DMS114 treated with DMSO at 0.1 percent for 48 hours (cell line): ENCODE results near the gene KIT.

Source experiments
- DNase-seq: peaks from one replicate; lab custom pipeline; 2025; ENCODE audit not compliant: unreplicated experiment; lab: John Stamatoyannopoulos, UW

Gene KIT

GRCh38 chr4:54660591-54660990, 2.8 kb downstream of the KIT start:
- DNase-seq: no peak

- no peak for DNase-seq
These were observed 3.4 kb downstream of the KIT start for GRCh38 chr4:54661169-54661568.

- DNase-seq: no peak
These were observed 3.9 kb downstream of the KIT start for GRCh38 chr4:54661686-54662085.

GRCh38 chr4:54662123-54662522, 4.4 kb downstream of the KIT start:
- DNase-seq: no peak

DNA sequence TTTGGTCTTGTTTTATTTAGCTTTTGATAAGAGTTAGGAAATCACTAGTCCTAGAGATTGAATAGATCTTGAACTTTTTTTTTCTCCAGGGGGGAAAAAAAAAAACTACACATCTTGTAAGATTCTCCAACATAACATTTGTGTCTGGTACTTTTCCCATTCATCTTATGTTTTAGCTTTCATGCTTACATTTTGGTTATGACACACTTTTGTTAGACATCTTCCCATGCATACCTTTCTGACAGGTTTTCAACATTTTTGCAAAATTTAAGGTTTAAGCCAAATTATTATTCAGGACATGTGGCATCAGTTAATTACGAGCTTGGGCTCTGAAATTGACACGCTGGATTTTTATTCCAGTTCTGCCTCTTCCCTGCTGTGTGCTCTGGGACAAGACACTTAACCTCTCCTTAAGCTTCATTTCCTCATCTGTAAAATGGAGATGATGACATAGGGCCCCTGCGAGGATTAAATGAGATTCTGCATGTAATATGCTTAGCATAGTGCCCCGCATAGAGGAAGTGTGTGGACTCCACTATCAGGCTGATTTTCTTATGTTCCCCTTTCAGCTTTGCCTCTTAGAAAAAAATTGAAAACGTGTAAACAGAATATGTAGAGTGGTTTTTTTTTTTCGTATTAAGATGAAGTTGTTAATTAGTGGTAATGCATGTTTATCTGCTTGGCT, 5.3 kb downstream of the KIT start:
- no peak for DNase-seq

GRCh38 chr4:54664400-54664799, 6.6 kb downstream of the KIT start:
- DNase-seq: no peak

DNA sequence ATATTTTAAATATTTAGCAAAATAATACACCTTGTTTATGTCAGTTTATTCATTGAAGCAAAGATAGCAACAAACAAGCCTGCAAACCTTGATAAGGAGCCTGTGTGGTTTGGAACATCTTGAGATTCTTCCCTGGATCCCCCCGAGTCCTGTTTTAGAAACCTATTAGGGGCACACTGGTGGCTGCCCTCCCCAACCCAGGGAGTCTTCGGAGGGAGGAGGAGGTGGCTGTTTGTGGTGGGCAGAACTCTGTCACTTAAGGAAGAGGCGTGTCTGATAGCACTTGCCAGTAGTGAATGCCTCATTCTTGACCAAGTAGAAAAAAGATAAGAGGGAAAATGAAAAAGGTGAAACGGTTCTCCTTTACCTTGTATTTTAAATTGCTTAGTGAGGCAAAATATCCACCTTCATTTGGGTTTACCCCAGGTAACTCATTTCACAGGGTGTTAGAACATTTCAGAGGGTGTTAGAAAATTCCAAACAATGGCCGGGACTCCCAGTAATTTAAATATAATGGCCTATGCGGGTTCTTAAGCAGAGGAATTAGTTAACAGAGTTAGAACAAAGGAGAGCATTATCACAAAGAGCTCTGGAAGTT, 10.4 kb downstream of the KIT start:
- DNase-seq: no peak

- DNase-seq: no peak
These were observed 12.1 kb downstream of the KIT start for GRCh38 chr4:54669831-54670230.

GRCh38 chr4:54675721-54676461, 18.1 kb downstream of the KIT start:
- no peak for DNase-seq

DNA sequence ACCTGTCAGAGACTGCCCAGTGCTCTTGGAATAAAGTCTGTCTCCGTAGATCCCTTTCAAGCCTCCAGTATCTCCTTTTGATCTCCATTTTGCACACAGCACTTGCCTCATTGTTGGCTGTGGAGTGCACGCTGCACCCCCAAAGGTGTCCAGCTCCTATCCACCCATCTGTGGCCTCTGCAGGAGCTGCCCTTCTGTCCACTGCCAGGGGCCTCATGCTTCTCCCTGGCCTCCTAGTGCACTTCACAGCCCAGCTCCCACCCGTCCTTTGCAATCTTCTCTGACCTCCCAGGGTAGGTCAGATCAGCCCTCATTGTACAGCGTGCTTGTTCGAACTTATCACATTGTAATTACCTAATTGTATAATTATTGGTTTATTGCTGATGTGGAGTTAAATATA, 18.9 kb downstream of the KIT start:
- no peak for DNase-seq

- no peak for DNase-seq
These were observed 19.7 kb downstream of the KIT start for GRCh38 chr4:54677416-54677815.

DNA sequence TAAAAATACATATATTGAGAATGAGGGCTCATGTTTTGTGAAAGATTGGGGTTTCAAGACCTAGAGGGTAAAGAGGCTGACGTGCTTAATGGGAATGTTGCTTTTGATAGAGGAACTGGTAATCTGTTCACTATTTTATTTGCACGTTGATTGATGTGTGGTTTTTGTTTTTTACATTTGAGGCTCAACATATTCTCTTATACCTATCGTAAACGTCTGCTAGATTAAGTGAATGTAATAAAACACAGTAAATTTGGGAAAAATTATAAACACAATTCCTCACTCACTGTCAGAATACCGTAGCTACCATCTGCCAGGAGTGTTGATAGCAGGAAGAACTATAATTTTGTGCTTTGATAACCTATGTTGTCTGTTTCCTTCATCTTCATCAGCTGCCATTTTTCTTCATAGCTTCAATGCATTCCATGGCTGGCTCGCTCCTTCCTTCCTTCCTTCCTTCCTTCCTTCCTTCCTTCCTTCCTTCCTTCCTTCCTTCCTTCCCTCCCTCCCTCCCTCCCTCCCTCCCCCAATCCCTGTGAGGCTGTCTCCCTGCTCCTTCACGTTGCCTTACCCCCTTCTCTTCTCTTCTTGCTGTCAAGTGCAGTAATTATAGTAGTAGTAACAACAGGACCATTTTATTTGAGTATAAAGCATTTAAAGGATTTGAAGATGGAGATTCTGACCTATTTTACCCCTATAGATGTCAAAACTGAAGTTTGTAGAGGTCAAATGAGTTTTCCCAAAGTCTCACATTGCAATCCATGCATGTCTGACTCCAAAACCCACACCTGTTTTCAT, 20.3 kb downstream of the KIT start:
- no peak for DNase-seq

GRCh38 chr4:54678826-54679225, 21.1 kb downstream of the KIT start:
- no peak for DNase-seq

GRCh38 chr4:54679813-54680212, 22.1 kb downstream of the KIT start:
- no peak for DNase-seq

DNA sequence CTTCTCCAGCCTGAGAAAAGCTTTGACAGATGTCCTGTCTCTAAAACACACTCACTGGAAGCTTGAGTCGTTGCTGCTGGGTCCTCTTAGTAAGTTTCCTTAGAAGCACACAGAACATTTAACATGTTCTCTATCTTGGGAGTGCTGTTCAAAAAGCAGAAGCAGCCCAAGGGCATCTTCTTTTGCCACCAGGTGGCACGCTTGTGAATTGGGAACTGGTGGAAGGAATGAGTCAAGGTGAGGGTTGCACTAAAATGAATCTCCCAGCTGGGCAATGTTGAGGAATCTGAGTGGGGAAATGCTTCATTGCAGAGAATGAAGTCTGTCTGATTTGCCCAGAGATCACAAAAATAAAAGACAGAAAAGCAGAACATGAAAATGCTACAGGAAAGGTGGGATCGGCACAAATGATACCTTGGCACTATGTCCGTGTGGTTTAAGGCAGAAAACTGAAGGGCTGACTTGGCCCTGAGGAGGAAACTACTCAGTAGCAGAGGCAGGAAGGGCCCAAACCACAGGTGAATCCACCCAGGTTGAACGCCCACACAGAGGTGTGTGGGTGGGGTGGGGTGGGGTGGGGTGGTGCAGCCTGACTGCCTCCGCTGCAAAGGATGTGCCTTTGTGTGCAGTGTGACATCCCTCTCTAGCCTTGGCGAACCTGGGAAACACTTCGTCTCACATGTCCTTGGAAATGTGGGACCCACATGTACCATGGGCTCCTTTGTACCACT, 26.0 kb downstream of the KIT start:
- no peak for DNase-seq

- DNase-seq: no peak
These were observed 28.1 kb downstream of the KIT start for GRCh38 chr4:54685810-54686209.

DNA sequence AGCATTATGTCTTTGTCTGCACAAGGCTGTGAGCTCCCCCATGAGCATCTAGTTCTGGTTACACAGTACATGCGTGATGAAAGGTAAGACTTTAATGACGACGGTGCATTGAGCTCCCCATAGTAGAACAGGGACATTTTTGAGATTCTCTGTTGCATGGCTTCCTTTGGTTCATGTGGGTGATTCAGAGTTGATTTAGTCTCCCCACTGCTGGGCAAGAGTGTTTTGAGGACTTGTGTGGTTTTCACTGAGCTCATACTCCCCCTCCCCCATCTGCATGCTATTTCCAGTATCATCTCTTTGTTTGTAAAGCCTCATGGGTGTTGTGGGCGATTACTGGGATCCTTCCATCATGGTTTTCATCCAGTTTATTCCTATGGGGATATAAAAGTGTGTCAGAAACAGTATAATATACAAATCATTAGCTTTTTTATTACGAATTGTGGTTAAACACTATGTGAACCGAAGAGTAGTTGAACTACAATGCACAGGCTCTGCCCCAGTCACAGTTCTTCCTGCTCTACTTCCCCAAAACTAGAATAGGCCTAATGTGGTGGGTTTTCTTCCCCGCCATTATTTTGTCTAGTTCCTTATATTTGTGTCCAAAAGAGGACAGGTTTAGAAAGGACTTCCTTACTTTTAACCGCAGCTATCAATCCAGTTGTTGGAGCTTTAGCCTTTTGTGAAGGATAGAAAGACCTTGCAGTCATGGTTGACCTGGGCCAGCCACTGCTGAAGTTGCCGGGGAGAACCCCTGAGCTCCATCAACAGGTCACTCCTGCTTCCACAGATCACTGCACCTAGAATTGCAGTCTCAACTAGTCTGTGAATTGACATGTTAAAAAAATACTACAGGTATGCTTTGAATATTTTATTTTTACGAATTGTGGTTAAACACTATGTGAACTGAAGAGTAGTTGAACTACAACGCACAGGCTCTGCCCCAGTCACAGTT, 30.4 kb downstream of the KIT start:
- DNase-seq: no peak

GRCh38 chr4:54695337-54695736, 37.6 kb downstream of the KIT start:
- DNase-seq: no peak

- no peak for DNase-seq
These were observed 38.0 kb downstream of the KIT start for GRCh38 chr4:54695788-54696187.

- no peak for DNase-seq
These were observed 38.9 kb downstream of the KIT start for GRCh38 chr4:54696649-54697048.
